Activated effector memory CD4-positive, alpha-beta T cell treated with anti-CD3 and anti-CD28 coated beads, Interleukin-2, amount 50 U/mL, for 16 hours (primary cell): Measurements from ENCODE around the gene SIRPA.

ENCODE experiments used
- DNase-seq: peaks from one replicate; pipeline ENCODE4 v3.0.0-alpha.2; 2020

Gene SIRPA

GRCh38 chr20:1870792-1871550, 24.2 kb upstream of the SIRPA start:
- DNase-seq = no peak

GRCh38 chr20:1871807-1872458, 23.3 kb upstream of the SIRPA start:
- no peak for DNase-seq

- DNase-seq = no peak
Observed at GRCh38 chr20:1872459-1873097, 22.6 kb upstream of the SIRPA start.

- no peak for DNase-seq
Observed at GRCh38 chr20:1874450-1875182, 20.6 kb upstream of the SIRPA start.

GRCh38 chr20:1875183-1875554, 20.0 kb upstream of the SIRPA start:
- DNase-seq = no peak

GRCh38 chr20:1875762-1876161, 19.4 kb upstream of the SIRPA start:
- no peak for DNase-seq

GRCh38 chr20:1876217-1876921, 18.8 kb upstream of the SIRPA start:
- no peak for DNase-seq

- DNase-seq = no peak
Observed at GRCh38 chr20:1876975-1877608, 18.1 kb upstream of the SIRPA start.

GRCh38 chr20:1877609-1878200, 17.5 kb upstream of the SIRPA start:
- DNase-seq = no peak

GRCh38 chr20:1879369-1879768, 15.8 kb upstream of the SIRPA start:
- DNase-seq = no peak

GRCh38 chr20:1879934-1880333, 15.3 kb upstream of the SIRPA start:
- no peak for DNase-seq

GRCh38 chr20:1880529-1881239, 14.5 kb upstream of the SIRPA start:
- DNase-seq = no peak

- DNase-seq = no peak
Observed at GRCh38 chr20:1881240-1881835, 13.9 kb upstream of the SIRPA start.

- DNase-seq = no peak
Observed at GRCh38 chr20:1882026-1882425, 13.2 kb upstream of the SIRPA start.

- DNase-seq = no peak
Observed at GRCh38 chr20:1883986-1884385, 11.2 kb upstream of the SIRPA start.

GRCh38 chr20:1885254-1885653, 10.0 kb upstream of the SIRPA start:
- DNase-seq = no peak

- DNase-seq = no peak
Observed at GRCh38 chr20:1885940-1886693, 9.1 kb upstream of the SIRPA start.

GRCh38 chr20:1887321-1887720, 7.9 kb upstream of the SIRPA start:
- DNase-seq = no peak

- no peak for DNase-seq
Observed at GRCh38 chr20:1887756-1888155, 7.5 kb upstream of the SIRPA start.
